Epidermal melanocyte (primary cell): ENCODE measurements around the gene EIPR1.
"Not testable (repeated sequence)": the region's sequence is repeated elsewhere in the genome, so short reads cannot be mapped to it uniquely, and the experiment has no call there.

Experiments
- DNase-seq: peaks from one replicate; pipeline ENCODE4 v3.0.0; 2011; ENCODE audit warnings: low spot score; ENCODE audit not compliant: insufficient read length

EIPR1 gene

GRCh38 chr2:3216841-3217495 is 160.7 kb downstream of the EIPR1 start:
- no peak for DNase-seq

GRCh38 chr2:3214806-3215404 is 162.7 kb downstream of the EIPR1 start:
- DNase-seq: no peak

- no peak for DNase-seq
These were observed 163.6 kb downstream of the EIPR1 start for GRCh38 chr2:3214065-3214464.

- DNase-seq: no peak
These were observed 164.6 kb downstream of the EIPR1 start for GRCh38 chr2:3212984-3213383.

GRCh38 chr2:3212061-3212362 is 165.6 kb downstream of the EIPR1 start:
- no peak for DNase-seq

GRCh38 chr2:3211256-3212060 is 166.2 kb downstream of the EIPR1 start:
- no peak for DNase-seq

GRCh38 chr2:3210257-3210656 is 167.4 kb downstream of the EIPR1 start:
- DNase-seq: no peak

- DNase-seq: no peak
These were observed 168.4 kb downstream of the EIPR1 start for GRCh38 chr2:3209258-3209657.

GRCh38 chr2:3208591-3208990 is 169.0 kb downstream of the EIPR1 start:
- DNase-seq: no peak

- no peak for DNase-seq
These were observed 169.4 kb downstream of the EIPR1 start for GRCh38 chr2:3208179-3208578.

GRCh38 chr2:3207091-3207491 is 170.5 kb downstream of the EIPR1 start:
- DNase-seq: no peak

GRCh38 chr2:3205845-3206244 is 171.8 kb downstream of the EIPR1 start:
- DNase-seq: no peak

- DNase-seq: no peak
These were observed 173.4 kb downstream of the EIPR1 start for GRCh38 chr2:3204031-3204821.

- DNase-seq: no peak
These were observed 174.1 kb downstream of the EIPR1 start for GRCh38 chr2:3203497-3204019.

GRCh38 chr2:3202926-3203325 is 174.7 kb downstream of the EIPR1 start:
- DNase-seq: no peak

- no peak for DNase-seq
These were observed 176.3 kb downstream of the EIPR1 start for GRCh38 chr2:3201281-3201680.

GRCh38 chr2:3200420-3200939 is 177.1 kb downstream of the EIPR1 start:
- DNase-seq: no peak

GRCh38 chr2:3199627-3200345 is 177.8 kb downstream of the EIPR1 start:
- no peak for DNase-seq

GRCh38 chr2:3198671-3199192 is 178.9 kb downstream of the EIPR1 start:
- DNase-seq: not testable (repeated sequence)

- no peak for DNase-seq
These were observed 179.5 kb downstream of the EIPR1 start for GRCh38 chr2:3198119-3198518.

GRCh38 chr2:3197308-3197707 is 180.3 kb downstream of the EIPR1 start:
- DNase-seq: no peak
